Measurements from ENCODE around the gene SMCO3.
"Not testable (repeated sequence)": the region's sequence is repeated elsewhere in the genome, so short reads cannot be mapped to it uniquely, and the experiment has no call there.

Gene SMCO3

GRCh38 chr12:14774074-14774905 is 39.7 kb downstream of the SMCO3 start:
- peak; percentile 82 for DNase-seq

- DNase-seq, result no peak
Observed at GRCh38 chr12:14773685-14774073, 40.3 kb downstream of the SMCO3 start.

- no peak for DNase-seq
Observed at GRCh38 chr12:14772946-14773345, 41.0 kb downstream of the SMCO3 start.

- DNase-seq, result peak; percentile 24
Observed at GRCh38 chr12:14771651-14772137, 42.3 kb downstream of the SMCO3 start.

GRCh38 chr12:14770496-14771461 is 43.2 kb downstream of the SMCO3 start:
- DNase-seq, result peak; percentile 87

- peak; percentile 84 for DNase-seq
Observed at GRCh38 chr12:14769969-14770495, 44.0 kb downstream of the SMCO3 start.

- DNase-seq, result no peak
Observed at GRCh38 chr12:14769466-14769968, 44.5 kb downstream of the SMCO3 start.

- DNase-seq, result no peak
Observed at GRCh38 chr12:14768823-14769405, 45.1 kb downstream of the SMCO3 start.

GRCh38 chr12:14767617-14768016 is 46.4 kb downstream of the SMCO3 start:
- DNase-seq, result no peak

- no peak for DNase-seq
Observed at GRCh38 chr12:14766649-14767215, 47.2 kb downstream of the SMCO3 start.

GRCh38 chr12:14766020-14766419 is 48.0 kb downstream of the SMCO3 start:
- DNase-seq, result not testable (repeated sequence)

- no peak for DNase-seq
Observed at GRCh38 chr12:14765398-14765797, 48.6 kb downstream of the SMCO3 start.

- not testable (repeated sequence) for DNase-seq
Observed at GRCh38 chr12:14759711-14760280, 54.2 kb downstream of the SMCO3 start.

- DNase-seq, result no peak
Observed at GRCh38 chr12:14756334-14757143, 57.4 kb downstream of the SMCO3 start.
